Activated CD8-positive, alpha-beta T cell treated with anti-CD3 and anti-CD28 coated beads for 36 hours (primary cell): ENCODE data around the gene EYA3. TPM values are rescaled to one million over a fixed set of nuclear protein-coding genes. Genes with fewer than 3 reads are reported as not detected.

Experiments
- ATAC-seq: fragments of 200-7000 bp; cut with Tn5 transposase; one replicate; pipeline ENCODE4 v1.10.0; 2021; ENCODE audit warnings: mild to moderate bottlenecking, moderate library complexity
- CTCF ChIA-PET: fragments of 350-600 bp; sonication (Branson Sonifier 250); formaldehyde crosslinking; loops from one replicate; lab custom pipeline; 2021; ENCODE audit warnings: antibody characterized with exemption; lab: Charles Lee
- POLR2A ChIA-PET: fragments of 350-600 bp; sonication (Branson Sonifier 250); formaldehyde crosslinking; loops from one replicate; lab custom pipeline; 2021; ENCODE audit warnings: antibody characterized with exemption; lab: Charles Lee
- DNase-seq: peaks from one replicate; pipeline ENCODE4 v3.0.0-alpha.2; 2020
- H3K27ac Mint-ChIP-seq: one replicate; pipeline ENCODE4 v1.8.0; 2021; ENCODE audit warnings: mild to moderate bottlenecking, mixed read lengths
- H3K27me3 Mint-ChIP-seq: one replicate; pipeline ENCODE4 v1.8.0; 2021; ENCODE audit warnings: mixed read lengths
- H3K36me3 Mint-ChIP-seq: one replicate; pipeline ENCODE4 v1.8.0; 2021; ENCODE audit warnings: low read depth, mixed read lengths
- H3K4me1 Mint-ChIP-seq: one replicate; pipeline ENCODE4 v1.8.0; 2021; ENCODE audit warnings: low read depth, mixed read lengths
- H3K4me3 Mint-ChIP-seq: one replicate; pipeline ENCODE4 v1.8.0; 2021; ENCODE audit warnings: mild to moderate bottlenecking, moderate library complexity, mixed read lengths
- H3K9me3 Mint-ChIP-seq: one replicate; pipeline ENCODE4 v1.8.0; 2021; ENCODE audit warnings: mixed read lengths
- CTCF ChIP-seq: fragments of 200-600 bp; IDR thresholded peaks from one replicate; pipeline ENCODE4 v1.8.0; 2022; ENCODE audit warnings: antibody characterized with exemption, mild to moderate bottlenecking
- intact Hi-C: fragments of 100-400 bp; cut with micrococcal nuclease; formaldehyde crosslinking; loops from one replicate; pipeline ENCODE4 v1.10.0; 2022
- total RNA-seq, 2 experiments: library from RNA; stranded (reverse); gene quantifications; one replicate each; pipeline ENCODE4 v1.2.3, GENCODE V29; 2021

Gene EYA3
- total RNA-seq, 2 experiments from 2014 or later = 34.6 to 34.9 TPM

- CTCF ChIA-PET = no interaction called here
- no peak for DNase-seq
- TF ChIP-seq CTCF = no peak
- H3K4me3 Mint-ChIP-seq = no peak overlapping the region
- H3K9me3 Mint-ChIP-seq = no peaks in the 10 kb centered on the region
- H3K27me3 Mint-ChIP-seq = no peaks in the 10 kb centered on the region
- no peak overlapping the region for H3K27ac Mint-ChIP-seq
- POLR2A ChIA-PET = interaction anchor here (1.8 kb wide), 1 partner anchor 9 kb away, joined by 4 read pairs; no protein-coding TSS in a partner anchor
- ATAC-seq = no peak
- intact Hi-C loops = no loop called here
- H3K36me3 Mint-ChIP-seq = peaks cover 16% of the 10 kb centered on the region
- peaks cover 4% of the 10 kb centered on the region for H3K4me1 Mint-ChIP-seq
These were observed 41.7 kb downstream of the EYA3 start for GRCh38 chr1:28046716-28047115.

GRCh38 chr1:28045777-28046176 lies 42.6 kb downstream of the EYA3 start:
- Mint-ChIP-seq H3K27ac (no peak overlapping the region), H3K27me3 (no peaks in the 10 kb centered on the region), H3K9me3 (no peaks in the 10 kb centered on the region), H3K36me3 (peaks cover 16% of the 10 kb centered on the region), H3K4me3 (no peak overlapping the region), H3K4me1 (peaks cover 4% of the 10 kb centered on the region)
- ATAC-seq (no peak), DNase-seq (no peak)
- CTCF ChIA-PET = no interaction called here
- POLR2A ChIA-PET = interaction anchor here (1.8 kb wide), 1 partner anchor 10 kb away, joined by 4 read pairs; no protein-coding TSS in a partner anchor
- no peak for TF ChIP-seq CTCF
- intact Hi-C loops = no loop called here

GRCh38 chr1:28044399-28044798 lies 44.0 kb downstream of the EYA3 start:
- Mint-ChIP-seq H3K4me3 (no peak overlapping the region), H3K27me3 (no peaks in the 10 kb centered on the region), H3K4me1 (peaks cover 4% of the 10 kb centered on the region), H3K9me3 (no peaks in the 10 kb centered on the region), H3K27ac (no peak overlapping the region), H3K36me3 (peaks cover 16% of the 10 kb centered on the region)
- intact Hi-C loops = no loop called here
- no peak for TF ChIP-seq CTCF
- ATAC-seq (no peak), DNase-seq (no peak)
- ChIA-PET CTCF (no interaction called here), POLR2A (no interaction called here)

GRCh38 chr1:28039341-28039740 lies 49.1 kb downstream of the EYA3 start:
- Mint-ChIP-seq H3K9me3 (no peaks in the 10 kb centered on the region), H3K4me3 (no peak overlapping the region), H3K36me3 (peaks cover 16% of the 10 kb centered on the region), H3K4me1 (peaks cover 5% of the 10 kb centered on the region), H3K27ac (peak overlapping the region; percentile 13), H3K27me3 (no peaks in the 10 kb centered on the region)
- intact Hi-C loops = no loop called here
- no peak for TF ChIP-seq CTCF
- ATAC-seq = no peak
- ChIA-PET POLR2A (no interaction called here), CTCF (interaction anchor here (0.9 to 1.4 kb wide), 2 partner anchors 99 to 170 kb away, joined by 3 to 8 read pairs; no protein-coding TSS in a partner anchor)
- no peak for DNase-seq

- intact Hi-C loops = no loop called here
- H3K27ac Mint-ChIP-seq = no peak overlapping the region
- ATAC-seq (no peak), DNase-seq (no peak)
- ChIA-PET POLR2A (no interaction called here), CTCF (interaction anchor here (1.1 to 1.7 kb wide), 3 partner anchors 15 to 171 kb away, joined by 3 to 8 read pairs (median 5); no protein-coding TSS in a partner anchor)
- H3K4me1 Mint-ChIP-seq = peaks cover 5% of the 10 kb centered on the region
- no peak overlapping the region for H3K4me3 Mint-ChIP-seq
- peaks cover 17% of the 10 kb centered on the region for H3K36me3 Mint-ChIP-seq
- no peaks in the 10 kb centered on the region for H3K27me3 Mint-ChIP-seq
- TF ChIP-seq CTCF = no peak
- H3K9me3 Mint-ChIP-seq = no peaks in the 10 kb centered on the region
These were observed 50.5 kb downstream of the EYA3 start for GRCh38 chr1:28037946-28038345.
